Fibroblast of gingiva (primary cell): ENCODE results near the gene CENPP.
A peak's percentile ranks its signal among the peaks of the same experiment; 100 is the strongest.
"Not testable (repeated sequence)": the region's sequence is repeated elsewhere in the genome, so short reads cannot be mapped to it uniquely, and the experiment has no call there.

Experiments
- DNase-seq: peaks from one replicate; pipeline ENCODE4 v3.0.0-alpha.2; 2011; ENCODE audit warnings: low read depth

Gene CENPP

GRCh38 chr9:92538541-92538940 lies 212.8 kb downstream of the CENPP start:
- peak; percentile 73 for DNase-seq

GRCh38 chr9:92543972-92544371 lies 218.2 kb downstream of the CENPP start:
- DNase-seq, result no peak

GRCh38 chr9:92545002-92545510 lies 219.3 kb downstream of the CENPP start:
- no peak for DNase-seq

- no peak for DNase-seq
These were observed 221.6 kb downstream of the CENPP start for GRCh38 chr9:92547356-92547755.

- no peak for DNase-seq
These were observed 225.0 kb downstream of the CENPP start for GRCh38 chr9:92550765-92551164.

- DNase-seq, result no peak
These were observed 233.0 kb downstream of the CENPP start for GRCh38 chr9:92558612-92559374.

- no peak for DNase-seq
These were observed 235.9 kb downstream of the CENPP start for GRCh38 chr9:92561374-92562330.

- DNase-seq, result peak; percentile 48
These were observed 236.8 kb downstream of the CENPP start for GRCh38 chr9:92562461-92562967.

GRCh38 chr9:92563116-92564100 lies 237.7 kb downstream of the CENPP start:
- no peak for DNase-seq

GRCh38 chr9:92564504-92564903 lies 238.8 kb downstream of the CENPP start:
- no peak for DNase-seq

- DNase-seq, result peak; percentile 36
These were observed 239.2 kb downstream of the CENPP start for GRCh38 chr9:92564982-92565381.

- not testable (repeated sequence) for DNase-seq
These were observed 246.1 kb downstream of the CENPP start for GRCh38 chr9:92571871-92572270.

- DNase-seq, result not testable (repeated sequence)
These were observed 247.9 kb downstream of the CENPP start for GRCh38 chr9:92573612-92574011.

GRCh38 chr9:92576175-92576574 lies 250.4 kb downstream of the CENPP start:
- peak; percentile 27 for DNase-seq

GRCh38 chr9:92589923-92590322 lies 264.2 kb downstream of the CENPP start:
- no peak for DNase-seq

- DNase-seq, result peak; percentile 74
These were observed 264.6 kb downstream of the CENPP start for GRCh38 chr9:92590377-92590776.

GRCh38 chr9:92592537-92592936 lies 266.8 kb downstream of the CENPP start:
- no peak for DNase-seq

GRCh38 chr9:92592946-92593861 lies 267.5 kb downstream of the CENPP start:
- no peak for DNase-seq

GRCh38 chr9:92595075-92595474 lies 269.3 kb downstream of the CENPP start:
- DNase-seq, result not testable (repeated sequence)

GRCh38 chr9:92595930-92596329 lies 270.2 kb downstream of the CENPP start:
- no peak for DNase-seq
